Metanephros (tissue), 1 donor: ENCODE data around the gene C2CD5. TPM values are rescaled to one million over a fixed set of nuclear protein-coding genes. Genes with fewer than 3 reads are reported as not detected.

Experiments used
- total RNA-seq: library from RNA; depleted of rRNA; stranded (reverse); fragments of >200 nt; gene quantifications from one replicate; pipeline ENCODE4 v1.2.3, GENCODE V29; 2014

C2CD5 gene, protein sequence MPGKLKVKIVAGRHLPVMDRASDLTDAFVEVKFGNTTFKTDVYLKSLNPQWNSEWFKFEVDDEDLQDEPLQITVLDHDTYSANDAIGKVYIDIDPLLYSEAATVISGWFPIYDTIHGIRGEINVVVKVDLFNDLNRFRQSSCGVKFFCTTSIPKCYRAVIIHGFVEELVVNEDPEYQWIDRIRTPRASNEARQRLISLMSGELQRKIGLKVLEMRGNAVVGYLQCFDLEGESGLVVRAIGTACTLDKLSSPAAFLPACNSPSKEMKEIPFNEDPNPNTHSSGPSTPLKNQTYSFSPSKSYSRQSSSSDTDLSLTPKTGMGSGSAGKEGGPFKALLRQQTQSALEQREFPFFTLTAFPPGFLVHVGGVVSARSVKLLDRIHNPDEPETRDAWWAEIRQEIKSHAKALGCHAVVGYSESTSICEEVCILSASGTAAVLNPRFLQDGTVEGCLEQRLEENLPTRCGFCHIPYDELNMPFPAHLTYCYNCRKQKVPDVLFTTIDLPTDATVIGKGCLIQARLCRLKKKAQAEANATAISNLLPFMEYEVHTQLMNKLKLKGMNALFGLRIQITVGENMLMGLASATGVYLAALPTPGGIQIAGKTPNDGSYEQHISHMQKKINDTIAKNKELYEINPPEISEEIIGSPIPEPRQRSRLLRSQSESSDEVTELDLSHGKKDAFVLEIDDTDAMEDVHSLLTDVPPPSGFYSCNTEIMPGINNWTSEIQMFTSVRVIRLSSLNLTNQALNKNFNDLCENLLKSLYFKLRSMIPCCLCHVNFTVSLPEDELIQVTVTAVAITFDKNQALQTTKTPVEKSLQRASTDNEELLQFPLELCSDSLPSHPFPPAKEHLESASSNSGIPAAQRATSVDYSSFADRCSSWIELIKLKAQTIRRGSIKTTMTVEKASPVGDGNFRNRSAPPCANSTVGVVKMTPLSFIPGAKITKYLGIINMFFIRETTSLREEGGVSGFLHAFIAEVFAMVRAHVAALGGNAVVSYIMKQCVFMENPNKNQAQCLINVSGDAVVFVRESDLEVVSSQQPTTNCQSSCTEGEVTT
- total RNA-seq, result 79.1 TPM

DNA sequence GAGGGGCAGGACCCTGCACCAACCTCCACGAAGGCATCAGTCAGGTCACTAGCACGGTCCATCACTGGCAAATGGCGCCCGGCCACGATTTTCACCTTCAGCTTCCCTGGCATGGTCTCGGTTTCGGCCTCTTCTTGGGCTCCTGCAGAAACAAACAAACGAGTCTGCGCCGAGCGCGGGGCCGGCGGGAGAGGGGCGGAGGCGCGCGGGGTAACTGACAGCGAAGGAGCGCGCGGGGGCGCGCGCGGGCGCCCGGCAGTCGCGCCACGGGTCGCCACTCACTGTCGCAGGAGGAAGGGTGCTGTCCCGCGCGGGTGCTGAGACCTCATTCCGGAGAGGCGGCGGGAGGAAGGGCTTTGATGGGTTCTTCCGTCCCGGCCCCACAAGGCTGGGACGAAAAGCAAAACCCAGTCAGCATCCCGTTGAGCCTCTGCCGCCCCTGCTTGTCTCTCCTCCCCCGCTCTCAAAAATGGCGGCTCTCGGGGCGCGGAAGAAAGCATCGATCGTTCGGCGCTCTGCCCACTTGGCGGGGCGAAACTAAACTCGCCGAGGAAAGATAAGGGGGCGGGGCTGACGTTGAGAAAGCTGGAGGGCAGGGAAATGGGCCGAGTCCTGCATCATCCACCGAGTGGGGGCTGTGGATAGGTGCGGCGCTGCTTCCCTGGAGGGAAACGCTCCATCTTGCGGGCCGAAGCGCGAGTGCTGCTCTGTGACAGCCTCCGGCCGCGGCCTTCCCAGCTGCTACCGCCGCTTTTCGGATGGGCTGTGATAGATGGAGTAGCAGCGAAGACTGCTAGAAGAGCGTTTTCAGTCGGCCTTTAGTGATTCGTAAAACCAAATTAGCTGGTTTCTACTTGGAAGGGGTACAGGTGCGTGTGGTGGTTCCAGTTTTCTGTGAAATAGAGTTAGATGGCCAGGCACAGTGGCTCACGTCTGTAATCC is at the start of gene C2CD5:
TSS of gene C2CD5 (minus strand) at position 505 of the 942 bp plus-strand sequence. CDS start at position 113, 392 bp downstream.

Other genes with a start within 250 kb of the C2CD5 start
- gene ST8SIA1, start 209.8 kb downstream of the C2CD5 start, total RNA-seq, result 10.3 TPM
- 75.4 TPM for gene ETNK1, start 80.6 kb upstream of the C2CD5 start, total RNA-seq